OCI-LY7 (cell line): ENCODE measurements around the gene SPSB1.

ENCODE experiments used
- CTCF ChIP-seq: fragments of 200-600 bp; sonication (generic); conservative IDR thresholded peaks from 2 replicates; pipeline ENCODE4 v1.5.1; 2014; ENCODE audit warnings: mild to moderate bottlenecking, antibody characterized with exemption, low read length, moderate library complexity, mixed read lengths
- EZH2phosphoT487 ChIP-seq: fragments of 200-600 bp; sonication (generic); IDR thresholded peaks from 2 replicates; pipeline ENCODE4 v1.6.1; 2018; ENCODE audit warnings: low read depth, borderline replicate concordance, mild to moderate bottlenecking, mixed run types, antibody characterized with exemption, low read length, moderate library complexity, mixed read lengths

DNA sequence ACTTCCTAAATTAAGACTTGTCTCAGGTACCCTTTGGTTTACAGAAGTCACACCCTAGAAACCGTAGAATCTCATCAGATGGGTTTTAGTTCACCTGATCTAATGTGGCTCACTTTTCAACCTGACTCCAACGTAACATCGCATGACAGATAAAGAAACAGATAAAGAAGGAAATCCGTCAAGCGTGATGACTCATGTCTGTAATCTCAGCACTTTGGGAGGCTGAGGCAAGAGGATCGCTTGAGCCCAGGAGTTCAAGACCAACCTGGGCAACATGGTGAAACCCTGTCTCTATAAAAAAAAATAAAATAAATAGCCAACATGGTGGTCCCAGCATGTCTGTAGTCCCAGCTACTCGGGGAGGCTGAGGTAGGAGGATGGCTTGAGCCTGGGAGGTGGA is 97.3 kb downstream of the SPSB1 start:
- TF ChIP-seq CTCF (no peak), EZH2phosphoT487 (no peak)
